Choroid plexus epithelial cell (primary cell): ENCODE data around the gene MTPN.

Experiments used
- DNase-seq: peaks from one replicate; pipeline ENCODE4 v3.0.0-alpha.2; 2010; ENCODE audit warnings: low read depth
- H3K4me3 ChIP-seq: 2 replicates; pipeline ENCODE4 v1.5.1; 2011; ENCODE audit warnings: low read depth, mild to moderate bottlenecking, control low read depth, low read length, moderate library complexity
- CTCF ChIP-seq: conservative IDR thresholded peaks from 2 replicates; pipeline ENCODE4 v1.5.1; 2011; ENCODE audit warnings: low read depth, mild to moderate bottlenecking, control low read depth, inconsistent platforms, low read length, moderate library complexity

MTPN gene

GRCh38 chr7:135976312-135977006, 700 bp downstream of the MTPN start:
- no peak for DNase-seq
- H3K4me3 ChIP-seq, result peak overlapping the region; percentile 90
- TF ChIP-seq CTCF, result no peak

- no peak for DNase-seq
- H3K4me3 ChIP-seq, result no peak overlapping the region
- TF ChIP-seq CTCF, result no peak
These were observed 2.0 kb downstream of the MTPN start for GRCh38 chr7:135975166-135975565.

- no peak for TF ChIP-seq CTCF
- DNase-seq, result no peak
- no peak overlapping the region for H3K4me3 ChIP-seq
These were observed 2.5 kb downstream of the MTPN start for GRCh38 chr7:135974667-135975066.

GRCh38 chr7:135971366-135971725, 5.8 kb downstream of the MTPN start:
- no peak overlapping the region for H3K4me3 ChIP-seq
- TF ChIP-seq CTCF, result no peak
- DNase-seq, result no peak

- TF ChIP-seq CTCF, result no peak
- DNase-seq, result no peak
- no peak overlapping the region for H3K4me3 ChIP-seq
These were observed 6.3 kb downstream of the MTPN start for GRCh38 chr7:135970682-135971365.

GRCh38 chr7:135970045-135970444, 7.1 kb downstream of the MTPN start:
- no peak overlapping the region for H3K4me3 ChIP-seq
- no peak for TF ChIP-seq CTCF
- no peak for DNase-seq
